ENCODE results near the gene C15orf62. TPM values are rescaled to one million over a fixed set of nuclear protein-coding genes. Genes with fewer than 3 reads are reported as not detected.

C15orf62 gene
- total and polyA plus RNA-seq, 2 donors (not counting 1 experiment from before 2014, with no cell fraction given): 0.02 to 0.17 TPM

GRCh38 chr15:40796041-40796440 is 26.3 kb downstream of the C15orf62 start:
- H4K20me1 ChIP-seq (ENCODE audit: control insufficient read depth, extremely low read depth, insufficient read depth, low read length): no peaks in the 10 kb centered on the region
- H3K36me3 ChIP-seq (ENCODE audit: control insufficient read depth, insufficient read depth, low read length): no peaks in the 10 kb centered on the region
- H2AFZ ChIP-seq (ENCODE audit: low read length): no peak overlapping the region
- no peak overlapping the region for H3K4me3 ChIP-seq (replicated peaks in 1 of 4; ENCODE audit: control extremely low read depth in 1 of 4, insufficient read depth in 1 of 4, low read depth in 3 of 4, low read length in 4 of 4)
- H3K9ac ChIP-seq (ENCODE audit: insufficient read depth, low read length): no peak overlapping the region
- no peaks in the 10 kb centered on the region for H3K9me3 ChIP-seq (ENCODE audit: control insufficient read depth, insufficient read depth, low read depth, low read length)
- H3K27ac ChIP-seq (ENCODE audit: insufficient read depth, low read length): no peak overlapping the region
- H3K4me2 ChIP-seq (ENCODE audit: extremely low read depth, insufficient read depth, low read length): no peak overlapping the region
- DNase-seq (ENCODE audit: low read depth in 2 of 2): no peak
- peaks cover 3% of the 10 kb centered on the region for H3K4me1 ChIP-seq (ENCODE audit: control insufficient read depth, extremely low read depth, insufficient read depth, low read length)
- TF ChIP-seq CTCF (conservative IDR thresholded peaks at IDR 0.05 in 1 of 2, IDR thresholded peaks at IDR 0.05 in 1 of 2; ENCODE audit: low read depth in 1 of 2, low read length in 2 of 2): no peak
- TF ChIP-seq EZH2 (IDR thresholded peaks at IDR 0.05; ENCODE audit: low read length, missing control alignments): no peak
- H3K79me2 ChIP-seq (ENCODE audit: control insufficient read depth, insufficient read depth, low read length): peaks cover 5% of the 10 kb centered on the region
- H3K27me3 ChIP-seq (ENCODE audit: control insufficient read depth, insufficient read depth, low read length): no peaks in the 10 kb centered on the region

- Histone ChIP-seq H4K20me1 (ENCODE audit: control insufficient read depth, extremely low read depth, insufficient read depth, low read length) (no peaks in the 10 kb centered on the region), H3K4me3 (replicated peaks in 1 of 4; ENCODE audit: control extremely low read depth in 1 of 4, insufficient read depth in 1 of 4, low read depth in 3 of 4, low read length in 4 of 4) (no peak overlapping the region), H3K4me2 (ENCODE audit: extremely low read depth, insufficient read depth, low read length) (no peak overlapping the region), H3K27me3 (ENCODE audit: control insufficient read depth, insufficient read depth, low read length) (no peaks in the 10 kb centered on the region), H2AFZ (ENCODE audit: low read length) (no peak overlapping the region), H3K9ac (ENCODE audit: insufficient read depth, low read length) (no peak overlapping the region), H3K9me3 (ENCODE audit: control insufficient read depth, insufficient read depth, low read depth, low read length) (no peaks in the 10 kb centered on the region), H3K79me2 (ENCODE audit: control insufficient read depth, insufficient read depth, low read length) (peaks cover 5% of the 10 kb centered on the region), H3K27ac (ENCODE audit: insufficient read depth, low read length) (no peak overlapping the region), H3K4me1 (ENCODE audit: control insufficient read depth, extremely low read depth, insufficient read depth, low read length) (peaks cover 3% of the 10 kb centered on the region), H3K36me3 (ENCODE audit: control insufficient read depth, insufficient read depth, low read length) (no peaks in the 10 kb centered on the region)
- TF ChIP-seq EZH2 (IDR thresholded peaks at IDR 0.05; ENCODE audit: low read length, missing control alignments): no peak
- no peak for TF ChIP-seq CTCF (conservative IDR thresholded peaks at IDR 0.05 in 1 of 2, IDR thresholded peaks at IDR 0.05 in 1 of 2; ENCODE audit: low read depth in 1 of 2, low read length in 2 of 2)
- no peak for DNase-seq (ENCODE audit: low read depth in 2 of 2)
Observed at GRCh38 chr15:40796512-40796911, 26.7 kb downstream of the C15orf62 start.

GRCh38 chr15:40799523-40799922 is 29.7 kb downstream of the C15orf62 start:
- peaks cover 7% of the 10 kb centered on the region for H3K79me2 ChIP-seq (ENCODE audit: control insufficient read depth, insufficient read depth, low read length)
- TF ChIP-seq CTCF (conservative IDR thresholded peaks at IDR 0.05 in 1 of 2, IDR thresholded peaks at IDR 0.05 in 1 of 2; ENCODE audit: low read depth in 1 of 2, low read length in 2 of 2) (no peak), EZH2 (IDR thresholded peaks at IDR 0.05; ENCODE audit: low read length, missing control alignments) (no peak)

More at GRCh38 chr15:40799523-40799922, 29.7 kb downstream of the C15orf62 start:
- Histone ChIP-seq H3K4me2 (ENCODE audit: extremely low read depth, insufficient read depth, low read length) (no peak overlapping the region), H3K36me3 (ENCODE audit: control insufficient read depth, insufficient read depth, low read length) (peaks cover 1% of the 10 kb centered on the region), H3K9me3 (ENCODE audit: control insufficient read depth, insufficient read depth, low read depth, low read length) (no peaks in the 10 kb centered on the region), H3K4me1 (ENCODE audit: control insufficient read depth, extremely low read depth, insufficient read depth, low read length) (no peaks in the 10 kb centered on the region), H3K4me3 (replicated peaks in 1 of 4; ENCODE audit: control extremely low read depth in 1 of 4, insufficient read depth in 1 of 4, low read depth in 3 of 4, low read length in 4 of 4) (no peak overlapping the region), H3K27ac (ENCODE audit: insufficient read depth, low read length) (no peak overlapping the region), H2AFZ (ENCODE audit: low read length) (no peak overlapping the region), H3K27me3 (ENCODE audit: control insufficient read depth, insufficient read depth, low read length) (no peaks in the 10 kb centered on the region), H3K9ac (ENCODE audit: insufficient read depth, low read length) (no peak overlapping the region), H4K20me1 (ENCODE audit: control insufficient read depth, extremely low read depth, insufficient read depth, low read length) (no peaks in the 10 kb centered on the region)
- DNase-seq (ENCODE audit: low read depth in 2 of 2): no peak

Data from fibroblast of lung (primary cell).